Measurements from ENCODE around the gene ELMO1. TPM values are rescaled to one million over a fixed set of nuclear protein-coding genes. Genes with fewer than 3 reads are reported as not detected.

Gene ELMO1
- total RNA-seq, 1 experiment from 2014 or later: 7.8 TPM

GRCh38 chr7:37431413-37431812, 17.3 kb downstream of the ELMO1 start:
- no peak overlapping the region for H3K23ac ChIP-seq (ENCODE audit: insufficient read length, low read depth, low read length)
- H3K23me2 ChIP-seq (ENCODE audit: insufficient read length, low read depth, low read length, poor library complexity, severe bottlenecking): no peaks in the 10 kb centered on the region
- Mint-ChIP-seq H3K36me3 (ENCODE audit: insufficient read depth in 1 of 3, low read depth in 3 of 3) (no peaks in the 10 kb centered on the region), H3K4me3 (no peak overlapping the region), H3K9me3 (no peaks in the 10 kb centered on the region), H3K27me3 (ENCODE audit: low read depth) (no peaks in the 10 kb centered on the region), H3K4me1 (peaks cover 5 to 16% of the 10 kb centered on the region in 2 experiments), H3K27ac (no peak overlapping the region)
- H3K14ac ChIP-seq (ENCODE audit: insufficient read depth, low read length): no peak overlapping the region
- no peak overlapping the region for H3K4me2 ChIP-seq (ENCODE audit: insufficient read depth, insufficient read length, low read length)
- TF ChIP-seq CTCF (conservative IDR thresholded peaks at IDR 0.05): no peak
- H4K8ac ChIP-seq (replicated peaks; ENCODE audit: insufficient read length, low read depth, low read length): no peak overlapping the region
- H3K9me3 ChIP-seq (ENCODE audit: control insufficient read depth, low read depth, low read length): no peaks in the 10 kb centered on the region
- no peaks in the 10 kb centered on the region for H4K20me1 ChIP-seq (ENCODE audit: control insufficient read depth, insufficient read depth, insufficient read length)
- no peaks in the 10 kb centered on the region for H3K27me3 ChIP-seq (ENCODE audit: insufficient read depth, low read length)
- H2BK15ac ChIP-seq (ENCODE audit: low read depth, low read length): no peak overlapping the region
- no peak overlapping the region for H2BK120ac ChIP-seq (ENCODE audit: low read depth, low read length, poor library complexity, severe bottlenecking)
- no peaks in the 10 kb centered on the region for H3K79me1 ChIP-seq (ENCODE audit: insufficient read depth, low read depth, low read length, poor library complexity, severe bottlenecking)
- no peak overlapping the region for H2BK5ac ChIP-seq (ENCODE audit: insufficient read length, low read length)
- no peaks in the 10 kb centered on the region; the same call in 1 of the 2 replicates for H3K79me2 ChIP-seq (ENCODE audit: insufficient read depth, low read length)
- no peak overlapping the region for H3K18ac ChIP-seq (ENCODE audit: insufficient read length, low read depth, low read length)
- no peak overlapping the region for H3K27ac ChIP-seq (ENCODE audit: insufficient read length, low read depth, low read length)
- H2BK20ac ChIP-seq (ENCODE audit: low read depth, low read length, poor library complexity, severe bottlenecking): no peak overlapping the region
- H2AFZ ChIP-seq (ENCODE audit: low read length): no peak overlapping the region
- DNase-seq: no peak
- H3K4ac ChIP-seq (ENCODE audit: low read depth, low read length): no peak overlapping the region
- no peak overlapping the region for H2AK5ac ChIP-seq (ENCODE audit: insufficient read length, low read length)
- H3K4me1 ChIP-seq (ENCODE audit: insufficient read depth, low read length): peaks cover 3% of the 10 kb centered on the region; the same call in 1 of the 2 replicates
- no peak overlapping the region for H3K56ac ChIP-seq (ENCODE audit: insufficient read length, low read depth, low read length)
- H3K9ac ChIP-seq (ENCODE audit: extremely low read depth, insufficient read length, low read length): no peak overlapping the region
- no peak overlapping the region for H4K5ac ChIP-seq (ENCODE audit: insufficient read length, low read depth, low read length)
- H3T11ph ChIP-seq (ENCODE audit: low read length): no peak overlapping the region
- H4K91ac ChIP-seq (ENCODE audit: insufficient read length, low read depth, low read length): no peak overlapping the region
- no peak overlapping the region for H2BK12ac ChIP-seq (ENCODE audit: insufficient read length, low read depth, low read length)
